Tongue (tissue), 2 donors: ENCODE measurements around the gene SLC29A1. TPM values are rescaled to one million over a fixed set of nuclear protein-coding genes. Genes with fewer than 3 reads are reported as not detected.
"Not testable (repeated sequence)": the region's sequence is repeated elsewhere in the genome, so short reads cannot be mapped to it uniquely, and the experiment has no call there.

ENCODE experiments used
- DNase-seq: peaks from one replicate; pipeline ENCODE4 v3.0.0-alpha.2; 2015
- total RNA-seq: library from RNA; depleted of rRNA; stranded (reverse); fragments of >200 nt; gene quantifications from one replicate; pipeline ENCODE4 v1.2.3, GENCODE V29; 2014

The SLC29A1 gene
- total RNA-seq, 1 donor from 2014 or later: 49.5 TPM

DNA sequence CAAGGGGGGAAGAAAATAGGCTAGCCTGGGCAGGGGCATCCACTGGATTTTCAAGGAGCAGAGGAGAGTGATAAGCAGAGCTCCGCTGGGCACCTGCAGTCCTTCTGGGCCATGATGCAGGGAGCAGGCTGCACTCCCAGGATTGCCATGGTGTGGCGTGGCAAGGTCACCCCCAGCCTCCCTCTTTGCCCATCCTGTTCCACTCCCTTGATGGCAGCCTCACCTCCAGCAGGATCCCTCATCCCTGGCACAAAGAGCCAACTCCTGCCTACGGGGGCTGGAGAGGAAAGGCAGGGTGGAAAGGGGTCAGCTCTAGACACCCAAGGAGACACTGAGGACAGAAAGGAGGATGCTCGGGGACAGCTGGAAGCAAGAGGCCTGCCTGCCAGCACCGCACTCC, 29.1 kb upstream of the SLC29A1 start:
- no peak for DNase-seq

DNA sequence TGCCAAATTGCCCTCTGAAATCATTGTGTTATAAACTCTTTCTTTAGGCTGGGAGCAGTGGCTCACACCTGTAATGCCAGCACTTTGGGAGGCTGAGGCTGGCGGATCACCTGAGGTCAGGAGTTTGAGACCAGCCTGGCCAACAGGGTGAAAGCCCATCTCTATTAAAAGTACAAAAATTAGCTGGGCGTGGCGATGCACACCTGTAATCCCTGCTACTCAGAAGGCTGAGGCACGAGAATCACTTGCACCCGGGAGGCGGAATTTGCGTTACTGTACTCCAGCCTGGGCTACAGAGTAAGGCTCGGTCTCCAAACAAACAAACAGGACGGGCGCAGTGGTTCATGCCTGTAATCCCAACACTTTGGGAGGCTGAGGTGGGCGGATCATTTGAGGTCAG, 27.0 kb upstream of the SLC29A1 start:
- not testable (repeated sequence) for DNase-seq

DNA sequence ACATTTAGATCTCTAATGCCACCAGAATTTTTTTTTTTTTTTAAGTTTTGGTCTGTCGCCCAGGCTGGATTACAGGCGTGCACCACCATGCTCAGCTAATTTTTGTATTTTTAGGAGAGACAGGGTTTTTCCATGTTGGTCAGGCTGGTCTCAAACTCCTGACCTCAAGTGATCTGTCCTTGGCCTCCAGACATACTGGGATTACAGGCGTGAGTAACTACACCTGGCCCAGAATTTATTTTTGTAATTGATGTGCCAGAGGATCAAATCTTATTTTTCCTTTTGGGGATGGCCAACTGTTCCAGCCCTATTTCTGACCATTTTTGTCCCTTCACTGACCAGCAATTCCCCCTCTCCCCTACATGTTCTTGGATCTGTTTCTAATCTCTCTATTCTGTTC, 24.7 kb upstream of the SLC29A1 start:
- DNase-seq: no peak

GRCh38 chr6:44199883-44200282, 23.5 kb upstream of the SLC29A1 start:
- no peak for DNase-seq

DNA sequence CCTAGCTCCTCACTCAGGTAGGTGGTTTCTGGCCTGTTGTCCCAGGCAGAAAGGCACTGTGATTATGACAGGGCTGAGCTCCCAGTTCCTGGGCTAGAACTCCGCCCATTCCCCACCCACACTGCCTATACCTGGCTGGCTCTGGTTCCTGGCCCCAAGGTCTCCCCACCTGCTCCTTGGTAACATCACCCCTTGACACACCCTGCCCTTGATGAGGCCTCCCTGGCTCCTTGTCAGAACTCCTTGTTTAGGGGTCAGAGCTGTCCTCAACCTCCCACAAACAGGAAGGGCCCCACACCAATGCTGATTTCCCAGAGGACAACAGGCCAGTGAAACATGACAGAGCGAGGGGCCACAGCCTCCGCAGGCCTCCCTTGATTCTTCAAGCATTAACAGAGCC, 22.2 kb upstream of the SLC29A1 start:
- DNase-seq: no peak

GRCh38 chr6:44201638-44202303, 21.6 kb upstream of the SLC29A1 start:
- no peak for DNase-seq

DNA sequence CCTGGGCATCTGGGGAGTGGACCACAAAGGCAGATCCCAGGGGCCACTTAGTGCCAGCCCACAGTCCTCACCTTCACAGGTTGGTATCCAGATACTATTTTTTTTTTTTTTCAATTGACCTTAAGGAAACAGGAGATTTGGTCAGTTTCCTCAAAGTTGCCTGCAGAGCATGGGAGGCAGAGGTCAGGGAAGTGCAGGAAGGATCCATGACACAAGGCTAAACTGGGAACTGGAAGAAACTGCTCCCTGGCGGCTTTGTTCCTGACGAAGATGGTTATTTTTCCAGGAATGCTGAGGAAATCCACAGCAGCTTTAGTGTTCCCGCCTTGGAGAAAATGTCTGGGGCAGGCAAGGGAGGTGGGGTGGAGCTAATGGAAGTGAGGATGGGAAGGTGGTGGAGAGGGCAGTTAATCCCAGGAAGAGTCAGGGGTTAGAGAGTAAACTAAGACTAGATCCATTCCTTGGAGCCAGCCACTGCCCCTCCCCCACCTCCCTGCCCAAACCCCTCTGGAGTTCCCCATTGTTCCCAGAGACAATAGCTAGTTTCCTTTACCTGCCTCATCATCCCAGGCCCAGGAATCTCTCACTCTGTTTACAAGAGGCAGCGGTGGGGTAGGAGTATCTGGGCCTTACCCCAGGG, 20.9 kb upstream of the SLC29A1 start:
- DNase-seq: no peak

- DNase-seq: no peak
Measured at GRCh38 chr6:44202972-44203750, 20.2 kb upstream of the SLC29A1 start.

DNA sequence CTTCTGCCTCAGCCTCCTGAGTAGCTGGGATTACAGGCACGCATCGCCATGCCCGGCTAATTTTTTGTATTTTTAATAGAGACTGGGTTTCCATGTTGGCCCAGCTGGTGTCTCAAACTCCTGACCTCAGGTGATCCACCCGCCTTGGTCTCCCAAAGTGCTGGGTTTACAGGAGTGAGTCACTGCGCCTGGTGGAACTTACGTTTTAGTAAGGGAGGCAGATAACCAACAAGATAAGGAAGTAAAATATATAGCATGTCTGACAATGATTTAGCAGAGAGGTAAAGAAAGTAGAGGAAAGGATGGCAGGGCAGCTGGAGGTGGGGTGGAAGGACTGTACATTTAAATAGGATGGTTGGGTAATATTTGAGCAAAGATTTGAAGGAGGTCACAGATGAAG, 19.4 kb upstream of the SLC29A1 start:
- DNase-seq: no peak

- DNase-seq: no peak
Measured at GRCh38 chr6:44207966-44208365, 15.4 kb upstream of the SLC29A1 start.

- no peak for DNase-seq
Measured at GRCh38 chr6:44211284-44211683, 12.1 kb upstream of the SLC29A1 start.

GRCh38 chr6:44214307-44214706, 9.1 kb upstream of the SLC29A1 start:
- no peak for DNase-seq

GRCh38 chr6:44216677-44217331, 6.6 kb upstream of the SLC29A1 start, which contains the start of gene MYMX:
MYMX (plus strand) TSS chr6:44216926; CDS start chr6:44217472, 546 bp downstream.
- DNase-seq: peak; percentile 95

DNA sequence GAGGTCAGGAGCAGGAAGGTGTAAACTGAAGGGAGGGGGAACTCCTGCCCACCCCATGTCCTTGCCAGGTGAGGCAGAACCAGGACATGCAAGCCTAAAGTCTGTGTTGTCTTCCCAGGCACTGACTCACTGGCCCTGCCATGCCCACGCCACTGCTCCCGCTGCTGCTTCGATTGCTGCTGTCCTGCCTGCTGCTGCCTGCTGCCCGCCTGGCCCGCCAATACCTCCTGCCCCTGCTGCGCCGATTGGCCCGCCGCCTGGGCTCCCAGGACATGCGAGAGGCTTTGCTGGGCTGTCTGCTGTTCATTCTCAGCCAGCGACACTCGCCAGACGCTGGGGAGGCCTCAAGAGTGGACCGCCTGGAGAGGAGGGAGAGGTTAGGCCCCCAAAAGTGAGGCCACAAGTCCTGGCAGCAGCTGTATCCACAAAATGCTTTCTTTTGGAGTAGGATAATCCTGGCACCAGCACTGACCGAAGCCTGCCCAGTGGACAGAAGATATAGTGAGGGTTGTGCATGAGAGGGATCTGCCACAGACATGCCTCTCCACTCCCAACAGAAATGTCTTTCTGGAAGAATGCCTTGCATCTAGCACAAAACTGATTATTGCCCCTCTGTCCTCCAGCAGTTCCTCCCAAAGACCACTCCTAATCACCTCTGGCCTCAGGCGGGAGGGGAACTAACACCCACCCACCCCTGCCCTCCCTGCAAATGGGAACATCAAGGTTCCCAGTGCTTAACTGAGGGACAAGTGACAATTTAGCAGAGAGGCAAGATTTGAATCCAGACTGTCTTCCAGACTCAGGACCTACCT, 5.9 kb upstream of the SLC29A1 start:
- peak; percentile 87 for DNase-seq

DNA sequence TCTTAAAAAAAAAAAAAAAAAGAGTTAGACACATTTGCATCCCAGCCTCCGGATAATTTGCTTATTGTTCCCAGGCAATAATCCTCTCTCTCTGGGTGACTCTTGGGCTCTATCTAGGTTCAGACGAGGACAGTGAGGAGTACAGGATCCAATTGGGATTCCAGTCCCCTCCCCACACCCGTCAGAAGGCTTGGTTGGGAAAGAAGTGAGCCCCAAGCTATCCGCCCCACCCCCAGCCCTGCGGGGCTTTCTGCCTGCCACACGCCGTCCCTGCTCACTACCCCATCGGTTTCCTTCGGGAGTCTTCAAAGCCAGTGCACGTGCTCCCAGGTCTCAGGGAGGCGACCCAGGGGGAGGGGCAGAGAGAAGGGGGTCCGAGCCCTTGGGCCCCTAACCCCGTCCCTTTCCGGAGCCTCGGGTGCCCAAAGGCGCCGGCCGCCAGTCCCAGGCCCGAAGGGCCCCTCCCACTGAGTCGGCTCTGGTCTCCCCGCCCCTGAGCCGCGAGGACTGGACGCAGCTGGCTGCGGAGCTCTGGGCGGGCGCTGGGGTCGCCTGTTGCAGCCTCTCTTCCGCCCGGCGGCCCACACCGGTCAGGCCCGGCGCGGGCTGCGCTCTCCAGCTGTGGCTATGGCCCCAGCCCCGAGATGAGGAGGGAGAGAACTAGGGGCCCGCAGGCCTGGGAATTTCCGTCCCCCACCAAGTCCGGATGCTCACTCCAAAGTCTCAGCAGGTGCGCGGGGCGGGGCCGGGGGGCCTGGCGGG, 4.2 kb upstream of the SLC29A1 start:
- peak; percentile 95 for DNase-seq

- no peak for DNase-seq
Measured at GRCh38 chr6:44219815-44220784, 3.3 kb upstream of the SLC29A1 start.

GRCh38 chr6:44220913-44221290, 2.5 kb upstream of the SLC29A1 start:
- DNase-seq: no peak

GRCh38 chr6:44221291-44221960, 2.0 kb upstream of the SLC29A1 start:
- peak; percentile 97 for DNase-seq

DNA sequence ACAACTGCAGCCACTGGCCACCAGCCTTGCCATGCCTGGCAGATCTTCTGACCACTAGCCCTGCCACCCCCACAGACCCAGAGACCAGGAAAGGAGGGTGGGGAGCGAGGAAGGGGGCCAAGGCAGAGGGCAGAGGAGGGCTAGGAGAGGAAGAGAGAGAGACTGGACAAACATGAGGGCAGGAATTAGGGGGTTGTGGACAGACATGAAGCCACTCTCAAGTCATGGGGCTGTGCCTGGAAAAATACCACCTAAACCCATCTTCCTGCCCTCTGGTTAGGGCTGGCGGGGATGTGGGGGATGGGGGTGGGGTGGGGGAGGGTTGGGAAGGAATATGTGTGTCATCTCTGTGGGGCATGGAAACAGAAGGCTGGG, 1.4 kb upstream of the SLC29A1 start:
- no peak for DNase-seq
